Measurements from ENCODE around the gene P3R3URF.

The P3R3URF gene

GRCh38 chr1:46132529-46133180 is 43.6 kb downstream of the P3R3URF start, which contains the start of gene PIK3R3 (continued):
- TF ChIP-seq ZNF473 (tag by site-specific recombination; IDR thresholded peaks at IDR 0.05): no peak
- TF ChIP-seq ZNF416 (tag by site-specific recombination; IDR thresholded peaks at IDR 0.05): no peak
- TF ChIP-seq ZNF501 (tag by site-specific recombination; IDR thresholded peaks at IDR 0.05): peak; percentile 100
- no peak for TF ChIP-seq ZNF202 (tag by site-specific recombination; IDR thresholded peaks at IDR 0.05; ENCODE audit: borderline replicate concordance)
- no peak for TF ChIP-seq ZNF768 (tag by site-specific recombination; IDR thresholded peaks at IDR 0.05)
- no peak for TF ChIP-seq ZNF354C (tag by site-specific recombination; IDR thresholded peaks at IDR 0.05; ENCODE audit: borderline replicate concordance, low read depth)
- peak; percentile 69 for TF ChIP-seq SETDB1 (IDR thresholded peaks at IDR 0.05; ENCODE audit: insufficient read length, low read length)
- no peak for TF ChIP-seq ZNF560 (tag by site-specific recombination; IDR thresholded peaks at IDR 0.05; ENCODE audit: borderline replicate concordance)
- peak; percentile 100 for TF ChIP-seq GLIS2 (tag by site-specific recombination; IDR thresholded peaks at IDR 0.05)
- TF ChIP-seq SP7 (tag by site-specific recombination; IDR thresholded peaks at IDR 0.05): peak; percentile 99
- peak; percentile 95 for TF ChIP-seq ZNF629 (tag by site-specific recombination; IDR thresholded peaks at IDR 0.05)
- TF ChIP-seq KLF7 (tag by site-specific recombination; IDR thresholded peaks at IDR 0.05; ENCODE audit: borderline replicate concordance): peak; percentile 98
- peak; percentile 94 for TF ChIP-seq ZFP69B (tag by site-specific recombination; IDR thresholded peaks at IDR 0.05)
- TF ChIP-seq ZEB2 (tag by site-specific recombination; IDR thresholded peaks at IDR 0.05): peak; percentile 98
- peak; percentile 100 for TF ChIP-seq ZBTB17 (tag by site-specific recombination; IDR thresholded peaks at IDR 0.05)
- 0 out of 2 replicates have a peak, but pooled peaks have one; percentile 41 for TF ChIP-seq ZNF518A (tag by site-specific recombination; conservative IDR thresholded peaks at IDR 0.05; ENCODE audit: low read depth)
- TF ChIP-seq MZF1 (tag by site-specific recombination; IDR thresholded peaks at IDR 0.05; ENCODE audit: borderline replicate concordance): no peak
- no peak for TF ChIP-seq ZNF548 (tag by site-specific recombination; IDR thresholded peaks at IDR 0.05)
- TF ChIP-seq ZNF776 (tag by site-specific recombination; IDR thresholded peaks at IDR 0.05; ENCODE audit: borderline replicate concordance): no peak
- TF ChIP-seq ZBTB7A (tag by site-specific recombination; IDR thresholded peaks at IDR 0.05; ENCODE audit: low read depth): peak; percentile 99
- no peak for TF ChIP-seq ZNF23 (tag by site-specific recombination; IDR thresholded peaks at IDR 0.05; ENCODE audit: borderline replicate concordance)
- peak; percentile 67; the same call in 1 of the 2 replicates for TF ChIP-seq REST (tag by site-specific recombination; IDR thresholded peaks at IDR 0.05)
- TF ChIP-seq KLF8 (tag by site-specific recombination; IDR thresholded peaks at IDR 0.05): peak; percentile 99
- no peak for TF ChIP-seq ZNF555 (tag by site-specific recombination; conservative IDR thresholded peaks at IDR 0.05)
- peak; percentile 87 for TF ChIP-seq ZNF423 (tag by site-specific recombination; IDR thresholded peaks at IDR 0.05)
- TF ChIP-seq ZNF266 (tag by site-specific recombination; IDR thresholded peaks at IDR 0.05; ENCODE audit: low read depth): no peak
- peak; percentile 99 for TF ChIP-seq ZXDB (tag by site-specific recombination; IDR thresholded peaks at IDR 0.05)
- peak; percentile 72; the same call in 1 of the 2 replicates for TF ChIP-seq ZNF10 (tag by site-specific recombination; IDR thresholded peaks at IDR 0.05)
- TF ChIP-seq ZNF449 (tag by site-specific recombination; IDR thresholded peaks at IDR 0.05): peak; percentile 86
- peak; percentile 20; the same call in 1 of the 2 replicates for TF ChIP-seq ZNF146 (tag by site-specific recombination; IDR thresholded peaks at IDR 0.05)
- TF ChIP-seq ZNF837 (tag by site-specific recombination; IDR thresholded peaks at IDR 0.05): no peak; the same call in 1 of the 2 replicates
- TF ChIP-seq ZNF16 (tag by site-specific recombination; IDR thresholded peaks at IDR 0.05; ENCODE audit: low read depth): no peak
